T-helper 1 cell treated with Interleukin-12 subunit alpha and Interleukin-12 subunit beta and Interleukin-4 antibody, amounts not matched to agents 30 ng/mL and 1 ng/mL, for 36 hours (primary cell): Measurements from ENCODE around the gene DIO3. TPM values are rescaled to one million over a fixed set of nuclear protein-coding genes. Genes with fewer than 3 reads are reported as not detected.

Source experiments
- intact Hi-C: fragments of 100-400 bp; cut with micrococcal nuclease; formaldehyde crosslinking; loops from one replicate; pipeline ENCODE4 v1.15.1; 2024
- total RNA-seq: library from RNA; stranded (reverse); gene quantifications from 2 replicates; pipeline ENCODE4 v1.2.3, GENCODE V29; 2022

Gene DIO3
- total RNA-seq, 1 donor from 2014 or later, result not detected

- intact Hi-C loops, result no loop called here
Measured at GRCh38 chr14:101595887-101596721, 34.8 kb downstream of the DIO3 start.

GRCh38 chr14:101596742-101597141 lies 35.4 kb downstream of the DIO3 start:
- intact Hi-C loops, result no loop called here

- intact Hi-C loops, result no loop called here
Measured at GRCh38 chr14:101598159-101598558, 36.9 kb downstream of the DIO3 start.

- intact Hi-C loops, result no loop called here
Measured at GRCh38 chr14:101598571-101599233, 37.4 kb downstream of the DIO3 start.

- intact Hi-C loops, result no loop called here
Measured at GRCh38 chr14:101599234-101599885, 38.1 kb downstream of the DIO3 start.

GRCh38 chr14:101600336-101600890 lies 39.1 kb downstream of the DIO3 start:
- intact Hi-C loops, result no loop called here

- intact Hi-C loops, result no loop called here
Measured at GRCh38 chr14:101600891-101601605, 39.8 kb downstream of the DIO3 start.

GRCh38 chr14:101601606-101602465 lies 40.5 kb downstream of the DIO3 start:
- intact Hi-C loops, result no loop called here

GRCh38 chr14:101602466-101602840 lies 41.2 kb downstream of the DIO3 start:
- intact Hi-C loops, result no loop called here

- intact Hi-C loops, result no loop called here
Measured at GRCh38 chr14:101603096-101603495, 41.8 kb downstream of the DIO3 start.

GRCh38 chr14:101604228-101604934 lies 43.1 kb downstream of the DIO3 start:
- intact Hi-C loops, result no loop called here

- intact Hi-C loops, result no loop called here
Measured at GRCh38 chr14:101604935-101605780, 43.9 kb downstream of the DIO3 start.

GRCh38 chr14:101605836-101606235 lies 44.5 kb downstream of the DIO3 start:
- intact Hi-C loops, result no loop called here

Other genes starting within 250 kb of the DIO3 start
- gene PPP2R5C, start 200.2 kb downstream of the DIO3 start, total RNA-seq, result 234 and 250 TPM in 2 replicates